A673 (cell line): ENCODE measurements around the gene STIL.

ENCODE experiments used
- CTCF ChIP-seq: fragments of 300-800, 200-600 bp; sonication (generic); conservative IDR thresholded peaks from 2 replicates; pipeline ENCODE4 v1.5.1; 2017; ENCODE audit warnings: low read depth, mild to moderate bottlenecking, antibody characterized with exemption, low read length, moderate library complexity, mixed read lengths
- EZH2 ChIP-seq: fragments of 200-600 bp; sonication (generic); IDR thresholded peaks from 2 replicates; pipeline ENCODE4 v1.6.1; 2017; ENCODE audit warnings: borderline replicate concordance, low read depth, mild to moderate bottlenecking, mixed read lengths, antibody characterized with exemption, low read length; ENCODE audit not compliant: poor library complexity, severe bottlenecking

GRCh38 chr1:47211796-47212269 lies 102.1 kb downstream of the STIL start:
- TF ChIP-seq CTCF = no peak
- TF ChIP-seq EZH2 = no peak
